AG04450 (cell line): Measurements from ENCODE around the gene SH3RF3. TPM values are rescaled to one million over a fixed set of nuclear protein-coding genes. Genes with fewer than 3 reads are reported as not detected.

Experiments
- CTCF ChIA-PET: fragments of 300-600, 350-600 bp; formaldehyde crosslinking; extraction: SDS; loops from one replicate; lab custom pipeline; 2022; ENCODE audit warnings: antibody characterized with exemption, inconsistent platforms; lab: Charles Lee
- POLR2A ChIA-PET: fragments of 350-600 bp; formaldehyde crosslinking; extraction: SDS; loops from one replicate; lab custom pipeline; 2021; ENCODE audit warnings: antibody characterized with exemption, inconsistent platforms; lab: Yijun Ruan, JAX
- DNase-seq: peaks from one replicate; pipeline ENCODE4 v3.0.0-alpha.2; 2011; ENCODE audit warnings: low read depth, low spot score
- H3K27ac ChIP-seq: one replicate; pipeline ENCODE4 v1.5.1; 2012; ENCODE audit warnings: low read depth, low read length, control low read depth
- H3K27me3 ChIP-seq: one replicate; pipeline ENCODE4 v1.6.0; 2012; ENCODE audit warnings: low read length; ENCODE audit not compliant: control insufficient read depth, insufficient read depth
- H3K4me3 ChIP-seq: 2 replicates; pipeline ENCODE4 v1.5.1; 2011; ENCODE audit warnings: mild to moderate bottlenecking, low read depth, low read length, control low read depth
- H3K9me3 ChIP-seq: 2 replicates; pipeline ENCODE4 v1.5.1; 2012; ENCODE audit warnings: low read length; ENCODE audit not compliant: control insufficient read depth, insufficient read depth
- polyA plus RNA-seq: library from polyadenylated mRNA; depleted of rRNA; stranded (reverse); fragments of >200 nt; gene quantifications from 2 replicates; pipeline ENCODE4 v1.2.3, GENCODE V29; 2011
- TF ChIP-seq, protein P1 (sequence below): IDR thresholded peaks from 2 replicates; pipeline ENCODE4 v1.5.1; 2011; ENCODE audit warnings: low read depth, low read length, control low read depth, inconsistent platforms

The SH3RF3 gene
- polyA plus RNA-seq, 1 experiment: 5.7 TPM

DNA sequence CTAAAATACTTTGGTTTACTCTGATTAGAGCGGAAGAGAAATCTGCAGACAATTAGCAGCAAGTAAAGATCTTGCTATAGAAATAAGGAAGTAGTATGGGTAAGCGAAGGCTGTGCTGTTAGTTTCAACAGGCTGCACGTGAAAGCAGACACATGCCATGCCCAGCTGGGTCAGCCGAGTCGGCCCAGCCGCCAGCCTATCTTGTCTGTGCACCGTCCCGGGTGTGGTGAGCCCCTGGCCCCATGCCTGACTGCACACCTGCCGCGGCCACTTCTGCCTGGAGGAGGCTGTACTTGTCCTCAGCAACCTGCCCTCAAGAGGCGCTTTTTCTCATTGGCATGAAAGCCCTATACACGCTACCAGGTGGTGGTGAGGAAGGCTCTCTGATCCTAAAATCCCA is 299.3 kb downstream of the SH3RF3 start:
- H3K4me3 ChIP-seq: no peak overlapping the region
- DNase-seq: no peak
- no peaks in the 10 kb centered on the region for H3K27me3 ChIP-seq
- TF ChIP-seq, protein P1, sequence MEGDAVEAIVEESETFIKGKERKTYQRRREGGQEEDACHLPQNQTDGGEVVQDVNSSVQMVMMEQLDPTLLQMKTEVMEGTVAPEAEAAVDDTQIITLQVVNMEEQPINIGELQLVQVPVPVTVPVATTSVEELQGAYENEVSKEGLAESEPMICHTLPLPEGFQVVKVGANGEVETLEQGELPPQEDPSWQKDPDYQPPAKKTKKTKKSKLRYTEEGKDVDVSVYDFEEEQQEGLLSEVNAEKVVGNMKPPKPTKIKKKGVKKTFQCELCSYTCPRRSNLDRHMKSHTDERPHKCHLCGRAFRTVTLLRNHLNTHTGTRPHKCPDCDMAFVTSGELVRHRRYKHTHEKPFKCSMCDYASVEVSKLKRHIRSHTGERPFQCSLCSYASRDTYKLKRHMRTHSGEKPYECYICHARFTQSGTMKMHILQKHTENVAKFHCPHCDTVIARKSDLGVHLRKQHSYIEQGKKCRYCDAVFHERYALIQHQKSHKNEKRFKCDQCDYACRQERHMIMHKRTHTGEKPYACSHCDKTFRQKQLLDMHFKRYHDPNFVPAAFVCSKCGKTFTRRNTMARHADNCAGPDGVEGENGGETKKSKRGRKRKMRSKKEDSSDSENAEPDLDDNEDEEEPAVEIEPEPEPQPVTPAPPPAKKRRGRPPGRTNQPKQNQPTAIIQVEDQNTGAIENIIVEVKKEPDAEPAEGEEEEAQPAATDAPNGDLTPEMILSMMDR: no peak
- POLR2A ChIA-PET: no interaction called here
- no peaks in the 10 kb centered on the region; the same call in 1 of the 2 replicates for H3K9me3 ChIP-seq
- no peak overlapping the region for H3K27ac ChIP-seq
- CTCF ChIA-PET: no interaction called here

DNA sequence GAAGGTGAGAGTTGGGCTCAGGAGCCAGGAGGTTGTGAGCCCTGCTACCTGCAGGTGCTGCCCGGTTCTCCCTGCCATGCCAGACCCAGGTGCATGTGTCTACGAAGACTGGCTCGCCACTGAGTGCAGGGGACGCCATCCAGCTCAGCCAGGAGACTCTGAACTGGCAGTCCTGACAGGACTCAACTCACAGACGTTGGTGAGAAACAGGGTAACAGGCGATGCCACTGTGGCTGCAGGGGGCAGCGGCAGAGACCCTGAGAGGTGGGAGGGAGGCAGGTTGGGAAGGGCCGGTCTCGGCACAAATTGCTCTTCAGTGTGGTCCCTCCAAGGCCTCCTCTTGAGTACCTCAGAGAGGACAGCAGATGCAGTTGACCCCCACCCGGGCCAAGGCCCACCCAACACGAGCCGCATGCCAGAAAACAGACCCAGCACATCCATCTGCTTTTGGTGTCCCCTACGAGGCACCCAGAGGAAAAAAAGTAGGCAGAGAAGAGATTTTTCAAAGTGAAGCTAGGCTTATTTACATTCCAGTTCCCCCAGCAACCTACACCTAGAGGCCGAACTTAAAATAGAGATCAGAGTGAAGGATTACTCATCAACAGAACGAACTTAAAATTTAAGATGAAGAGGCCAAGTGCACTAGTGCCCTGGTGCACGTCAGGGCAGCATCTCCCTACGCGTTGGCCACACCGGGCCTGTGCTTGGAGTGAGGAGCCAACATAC is 300.0 kb downstream of the SH3RF3 start:
- H3K9me3 ChIP-seq: no peaks in the 10 kb centered on the region; the same call in 1 of the 2 replicates
- H3K4me3 ChIP-seq: no peak overlapping the region
- no peak for DNase-seq
- CTCF ChIA-PET: no interaction called here
- no peaks in the 10 kb centered on the region for H3K27me3 ChIP-seq
- H3K27ac ChIP-seq: no peak overlapping the region
- POLR2A ChIA-PET: interaction anchor here (0.9 kb wide), 1 partner anchor 9 kb away, joined by 3 read pairs; no protein-coding TSS in a partner anchor
- TF ChIP-seq, protein P1: no peak

GRCh38 chr2:109429567-109430328 is 300.7 kb downstream of the SH3RF3 start:
- ChIA-PET POLR2A (interaction anchor here (0.9 kb wide), 1 partner anchor 10 kb away, joined by 3 read pairs; no protein-coding TSS in a partner anchor), CTCF (no interaction called here)
- Histone ChIP-seq H3K9me3 (no peaks in the 10 kb centered on the region; the same call in 1 of the 2 replicates), H3K27ac (no peak overlapping the region), H3K27me3 (no peaks in the 10 kb centered on the region), H3K4me3 (no peak overlapping the region)
- no peak for DNase-seq
- TF ChIP-seq, protein P1: no peak

GRCh38 chr2:109430329-109430636 is 301.3 kb downstream of the SH3RF3 start:
- no peak for DNase-seq
- Histone ChIP-seq H3K9me3 (no peaks in the 10 kb centered on the region; the same call in 1 of the 2 replicates), H3K27me3 (no peaks in the 10 kb centered on the region), H3K4me3 (no peak overlapping the region), H3K27ac (no peak overlapping the region)
- TF ChIP-seq, protein P1: no peak
- ChIA-PET POLR2A (no interaction called here), CTCF (no interaction called here)

DNA sequence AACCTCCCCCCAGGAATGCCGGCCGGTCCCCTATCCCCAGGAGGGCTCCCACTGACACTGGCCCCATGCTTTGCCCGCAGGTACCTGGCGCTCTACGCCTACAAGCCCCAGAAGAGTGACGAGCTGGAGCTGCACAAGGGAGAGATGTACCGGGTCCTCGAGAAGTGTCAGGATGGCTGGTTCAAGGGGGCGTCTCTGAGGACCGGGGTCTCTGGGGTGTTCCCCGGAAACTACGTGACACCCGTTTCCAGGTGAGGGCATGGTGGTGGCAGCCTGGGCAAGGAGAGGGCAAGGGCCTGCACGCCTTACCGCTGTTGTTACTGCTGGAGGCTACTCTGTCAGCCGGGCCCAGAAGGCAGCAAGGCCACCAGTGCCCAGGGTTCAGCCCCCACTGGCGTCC is 303.4 kb downstream of the SH3RF3 start:
- no peak for DNase-seq
- H3K9me3 ChIP-seq: no peaks in the 10 kb centered on the region; the same call in 1 of the 2 replicates
- ChIA-PET POLR2A (interaction anchor here (1.3 kb wide), 1 partner anchor 12 kb away, joined by 3 read pairs; no protein-coding TSS in a partner anchor), CTCF (no interaction called here)
- TF ChIP-seq, protein P1: no peak
- H3K27ac ChIP-seq: no peak overlapping the region
- no peak overlapping the region for H3K4me3 ChIP-seq
- no peaks in the 10 kb centered on the region for H3K27me3 ChIP-seq
